NCI-H345 treated with DMSO at 0.1 percent for 48 hours (cell line): ENCODE data around the gene LIN7C.
"Not testable (repeated sequence)": the region's sequence is repeated elsewhere in the genome, so short reads cannot be mapped to it uniquely, and the experiment has no call there.

Experiments used
- DNase-seq: peaks from one replicate; lab custom pipeline; 2025; ENCODE audit not compliant: unreplicated experiment; lab: John Stamatoyannopoulos, UW

The LIN7C gene, protein sequence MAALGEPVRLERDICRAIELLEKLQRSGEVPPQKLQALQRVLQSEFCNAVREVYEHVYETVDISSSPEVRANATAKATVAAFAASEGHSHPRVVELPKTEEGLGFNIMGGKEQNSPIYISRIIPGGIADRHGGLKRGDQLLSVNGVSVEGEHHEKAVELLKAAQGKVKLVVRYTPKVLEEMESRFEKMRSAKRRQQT

DNA sequence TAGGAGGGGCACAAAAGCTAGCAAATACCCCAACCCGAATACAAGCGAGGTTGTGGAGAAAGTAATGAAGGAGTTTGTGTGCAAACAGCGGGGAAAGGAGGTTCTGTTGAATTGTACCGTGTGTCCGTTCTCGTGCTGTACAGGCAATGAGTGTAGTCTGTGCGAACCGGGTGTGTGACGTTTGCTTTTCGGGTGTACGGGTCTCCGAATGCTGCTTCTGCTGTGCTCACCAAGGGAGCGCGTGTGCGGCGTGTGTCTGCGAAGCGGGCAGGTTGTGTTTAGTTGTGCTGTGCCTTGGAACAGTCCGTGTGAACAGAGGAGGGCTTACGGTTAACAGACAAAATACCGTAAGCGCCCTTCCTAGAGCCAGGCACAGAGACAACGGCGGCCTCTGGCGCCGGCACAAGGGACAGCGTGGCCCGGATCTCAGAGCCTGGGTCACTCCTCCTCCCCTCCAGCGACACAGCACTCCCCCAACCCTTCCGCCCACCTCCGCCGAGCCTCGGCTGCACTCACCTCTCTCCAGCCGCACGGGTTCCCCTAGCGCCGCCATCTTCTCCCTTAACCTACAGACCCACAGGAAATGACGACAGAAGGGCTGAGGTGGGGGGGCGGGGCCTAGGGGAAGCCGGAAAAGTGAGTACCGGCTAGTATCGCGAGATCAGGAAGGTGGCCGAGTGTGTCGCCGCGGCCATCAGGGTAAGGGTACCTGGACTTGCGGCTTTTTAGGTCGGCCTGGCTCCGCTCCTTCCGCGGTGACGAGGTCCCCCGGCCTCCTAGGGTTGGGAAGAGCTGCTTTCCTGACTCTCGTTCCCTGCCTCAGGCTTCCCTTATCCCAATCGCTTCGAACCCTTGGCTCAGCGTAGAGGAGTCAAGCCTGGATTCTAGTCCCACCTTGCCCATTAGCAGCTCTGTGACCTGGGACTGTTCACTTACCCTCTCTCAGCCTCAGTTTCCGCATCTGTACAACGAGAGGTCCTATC is at the start of gene LIN7C:
Gene LIN7C, minus strand, starts transcription at position 570 of the 983 bp plus-strand sequence. Its CDS starts 17 bp downstream, at position 553.
- peak; percentile 84 for DNase-seq

DNA sequence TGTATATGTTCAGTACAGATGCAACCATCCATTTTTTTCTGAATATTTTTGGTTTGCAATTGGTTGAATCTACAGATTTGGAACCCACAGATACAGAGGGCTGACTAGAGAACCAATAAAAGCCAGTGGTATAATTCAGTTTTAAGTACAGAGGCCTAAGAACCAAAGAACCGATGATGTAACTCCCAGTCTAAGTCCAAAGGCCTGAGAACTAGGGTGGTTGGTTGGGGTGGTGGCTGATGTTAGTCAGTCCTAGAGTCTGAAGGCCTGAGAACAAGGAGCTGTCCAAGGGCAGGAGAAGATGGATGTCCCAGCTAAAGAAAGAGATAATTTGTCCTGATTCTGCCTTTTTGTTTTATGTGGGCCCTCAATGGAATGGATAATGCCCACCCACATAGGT is 48.7 kb upstream of the LIN7C start:
- DNase-seq, result no peak

DNA sequence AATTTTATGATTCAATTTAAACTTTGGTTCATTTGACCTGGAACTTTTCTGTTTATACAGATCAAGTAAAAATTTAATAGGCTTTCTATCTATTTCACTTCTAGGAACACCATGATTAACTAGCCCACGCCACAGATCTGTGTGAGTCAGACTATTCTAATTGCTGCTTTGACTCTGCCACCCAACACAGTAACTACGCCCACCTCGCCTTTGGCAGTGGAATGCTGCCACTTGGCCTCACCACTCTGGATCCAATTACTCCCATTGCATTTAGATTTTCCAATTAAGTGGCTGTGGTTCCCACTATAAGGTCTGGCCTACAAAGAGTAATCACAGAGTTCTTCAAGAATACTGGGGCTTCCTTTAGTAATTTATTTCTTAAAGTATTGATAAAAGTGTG is 46.6 kb upstream of the LIN7C start:
- no peak for DNase-seq

DNA sequence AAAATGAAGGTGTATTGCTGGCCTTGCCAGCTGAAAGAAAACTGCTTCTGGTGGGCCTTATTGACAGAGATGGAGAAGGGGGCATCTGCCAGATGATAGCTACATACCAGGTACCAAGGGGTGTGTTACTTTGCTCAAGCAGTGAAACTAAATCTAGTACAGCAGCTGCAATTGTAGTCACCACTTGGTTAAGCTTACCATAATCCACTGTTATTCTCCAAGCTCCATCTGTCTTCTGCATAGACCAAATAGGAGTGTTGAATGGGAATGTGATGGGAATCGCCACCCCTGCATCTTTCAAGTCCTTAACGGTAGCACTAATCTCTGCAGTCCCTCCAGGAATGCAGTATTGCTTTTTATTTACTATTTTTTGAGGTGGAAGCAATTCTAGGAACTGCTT is 45.8 kb upstream of the LIN7C start:
- no peak for DNase-seq

DNA sequence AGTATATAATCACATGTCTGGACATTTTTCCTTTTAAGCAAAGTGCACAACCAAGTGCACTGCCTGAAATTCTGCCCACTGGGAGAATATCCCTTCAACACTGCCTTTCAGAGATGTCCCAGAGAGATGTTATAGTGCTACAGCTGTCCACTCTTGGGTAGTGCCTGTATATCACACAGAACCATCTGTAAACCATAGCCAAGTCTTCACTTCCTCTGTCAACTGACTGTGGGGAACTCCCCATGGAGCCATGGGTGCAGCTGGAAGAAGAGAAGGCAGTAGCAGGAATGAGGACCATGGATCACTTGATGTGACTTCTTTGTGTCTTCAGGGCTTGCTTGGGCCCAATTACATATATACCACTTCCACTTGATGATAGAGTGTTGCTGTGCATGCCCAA is 44.6 kb upstream of the LIN7C start:
- no peak for DNase-seq

DNA sequence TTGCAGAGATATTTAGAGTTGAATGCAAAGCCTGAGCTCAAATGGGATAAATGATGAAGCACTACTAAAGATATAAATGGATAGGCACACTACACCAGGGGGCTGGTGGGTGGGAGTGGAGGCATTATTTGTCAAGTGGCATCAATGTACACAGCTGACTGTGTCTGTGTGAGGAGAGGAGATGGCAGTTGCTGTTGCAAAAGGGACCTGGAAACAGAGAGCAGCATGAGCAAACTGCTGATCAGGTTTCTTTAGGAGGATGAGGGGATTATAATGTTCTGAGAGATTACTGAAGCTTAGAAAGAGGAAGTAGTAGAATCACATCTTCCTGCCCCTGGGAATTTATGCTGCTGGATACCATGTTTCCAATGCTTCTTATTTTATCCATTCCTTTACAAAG is 39.4 kb upstream of the LIN7C start:
- DNase-seq, result peak; percentile 88

DNA sequence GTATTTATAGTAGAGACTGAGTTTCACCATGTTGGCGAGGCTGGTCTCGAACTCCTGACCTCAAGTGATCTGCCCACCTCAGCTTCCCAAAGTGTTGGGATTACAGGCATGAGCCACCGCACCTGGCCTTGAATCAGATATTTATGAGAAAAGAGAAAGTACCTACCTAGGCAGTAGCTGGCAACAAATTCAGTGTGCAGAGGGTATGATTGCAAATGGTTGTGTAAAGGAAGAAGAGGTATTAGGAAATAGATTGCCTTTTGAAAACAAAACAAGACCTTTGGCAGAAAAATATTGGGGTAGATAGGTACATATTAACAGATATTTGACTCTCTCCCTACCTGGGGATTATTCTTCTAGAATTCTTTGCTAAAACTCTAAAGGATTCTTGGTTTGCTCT is 38.5 kb upstream of the LIN7C start:
- no peak for DNase-seq

DNA sequence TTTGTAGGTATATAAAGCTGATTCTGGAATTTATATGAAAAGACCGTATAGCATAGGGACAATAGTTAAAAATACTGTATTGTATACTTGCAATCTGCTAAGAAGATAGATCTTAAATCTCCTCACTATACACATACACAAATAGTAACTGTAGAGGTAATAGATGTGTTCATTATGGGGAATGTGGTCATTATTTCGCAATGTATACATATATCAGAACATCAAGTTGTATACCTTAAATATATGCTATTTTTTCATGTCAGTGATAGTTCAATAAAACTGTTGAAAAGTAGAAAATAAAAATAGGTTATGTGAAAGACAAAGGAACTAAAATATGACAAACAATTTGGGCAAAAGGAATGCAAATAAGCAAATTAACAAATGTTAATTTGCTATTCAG is 35.2 kb upstream of the LIN7C start:
- DNase-seq, result no peak

DNA sequence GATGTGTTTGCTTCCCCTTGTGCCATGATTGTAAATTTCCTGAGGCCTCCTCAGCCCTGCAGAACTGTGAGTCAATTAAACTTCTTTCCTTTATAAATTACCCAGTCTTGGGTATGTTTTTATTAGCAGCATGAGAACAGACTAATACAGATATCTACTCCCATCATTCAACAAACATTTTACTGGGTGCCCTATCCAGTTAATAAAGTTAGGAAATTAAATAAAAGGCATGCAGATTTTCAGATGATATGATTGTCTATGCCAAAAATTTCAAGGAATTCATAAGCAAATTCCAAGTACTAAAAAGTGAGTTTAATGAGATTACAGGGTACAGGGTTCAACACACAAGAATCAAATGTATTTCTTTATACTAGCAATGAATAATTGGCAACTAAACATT is 33.5 kb upstream of the LIN7C start:
- DNase-seq, result no peak

DNA sequence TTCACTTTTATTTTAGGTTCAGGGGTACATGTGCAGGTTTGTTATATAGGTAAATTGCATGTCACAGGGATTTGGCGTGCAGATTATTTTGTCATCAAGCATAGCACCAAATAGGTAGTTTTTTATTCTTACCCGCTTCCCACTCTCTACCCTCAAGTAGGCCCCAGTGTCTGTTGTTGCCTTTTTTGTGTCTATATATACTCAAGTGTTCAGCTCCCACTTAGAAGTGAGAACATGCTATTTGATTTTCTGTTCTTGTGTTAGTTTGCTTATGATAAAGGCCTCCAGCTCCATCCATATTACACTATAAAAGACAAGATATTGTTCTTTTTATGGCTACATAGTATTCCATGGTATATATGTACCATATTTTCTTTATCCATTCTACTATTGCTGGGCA is 28.5 kb upstream of the LIN7C start:
- DNase-seq, result no peak

DNA sequence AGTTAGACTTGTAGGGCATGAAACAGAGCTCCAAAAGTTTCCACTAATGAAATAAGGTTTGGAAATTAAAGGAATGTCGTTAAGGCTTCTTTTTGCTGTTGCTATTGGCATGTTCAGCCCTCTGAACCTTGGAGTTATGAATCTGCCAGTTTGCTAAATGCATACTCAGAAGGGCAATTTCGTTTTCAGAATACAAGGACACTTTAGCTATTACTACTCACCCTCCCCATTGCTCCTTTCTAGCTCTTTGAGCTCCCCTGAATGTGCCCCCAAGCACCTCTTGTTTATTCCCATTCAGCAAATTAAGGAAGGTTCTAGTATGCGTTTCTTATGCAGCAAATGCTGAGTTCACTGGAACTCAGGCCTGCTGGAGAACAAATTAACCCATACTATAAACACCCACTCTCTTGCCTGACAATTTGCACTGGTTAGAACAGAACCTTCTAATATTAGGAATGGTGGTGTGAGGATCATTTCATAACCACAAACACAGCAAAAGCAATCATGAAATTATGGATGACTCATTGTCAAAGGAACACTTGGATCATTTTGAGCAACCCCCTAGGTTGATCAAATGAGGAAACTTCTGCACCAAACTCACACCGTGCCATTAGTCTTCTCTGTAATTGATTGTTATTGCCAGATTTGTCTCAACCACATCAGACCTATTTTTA is 26.2 kb upstream of the LIN7C start:
- no peak for DNase-seq

DNA sequence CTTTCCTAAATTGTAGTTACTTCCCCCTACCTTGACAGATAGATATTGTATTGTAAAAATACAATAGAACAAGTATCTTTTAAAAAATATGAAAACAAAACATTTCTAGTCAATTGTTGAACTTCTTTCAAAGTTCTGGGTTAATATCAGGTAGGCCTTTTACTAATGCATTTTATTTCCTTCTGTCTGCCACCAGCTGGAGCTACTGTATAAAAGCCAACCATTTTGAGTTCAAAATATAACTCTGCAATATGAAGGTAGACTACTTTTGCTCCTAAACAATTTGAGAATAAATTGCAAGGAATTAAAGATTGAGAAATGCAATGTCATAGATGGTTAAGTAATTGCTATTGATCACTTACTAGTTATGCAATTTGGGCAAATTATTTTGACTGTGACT is 22.1 kb upstream of the LIN7C start:
- no peak for DNase-seq

DNA sequence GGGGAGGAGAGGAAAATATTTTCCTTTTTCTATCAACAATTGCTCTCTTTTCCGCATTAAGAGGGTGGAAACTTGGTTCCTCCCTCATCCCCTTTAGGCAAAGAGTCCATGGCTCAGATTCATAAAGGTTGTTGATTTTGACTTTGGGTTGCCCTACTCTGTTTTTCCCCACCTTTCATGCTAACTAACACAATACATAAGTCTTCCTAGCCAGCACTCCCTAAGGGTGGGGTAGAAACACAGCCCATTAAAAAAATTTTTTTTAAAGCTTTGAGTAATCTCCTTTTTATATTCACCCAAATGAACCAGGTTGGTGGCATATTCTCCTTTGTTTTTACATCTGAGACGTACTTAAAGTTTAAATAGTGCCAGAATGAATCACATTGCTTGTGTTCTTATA is 20.0 kb upstream of the LIN7C start:
- DNase-seq, result no peak

DNA sequence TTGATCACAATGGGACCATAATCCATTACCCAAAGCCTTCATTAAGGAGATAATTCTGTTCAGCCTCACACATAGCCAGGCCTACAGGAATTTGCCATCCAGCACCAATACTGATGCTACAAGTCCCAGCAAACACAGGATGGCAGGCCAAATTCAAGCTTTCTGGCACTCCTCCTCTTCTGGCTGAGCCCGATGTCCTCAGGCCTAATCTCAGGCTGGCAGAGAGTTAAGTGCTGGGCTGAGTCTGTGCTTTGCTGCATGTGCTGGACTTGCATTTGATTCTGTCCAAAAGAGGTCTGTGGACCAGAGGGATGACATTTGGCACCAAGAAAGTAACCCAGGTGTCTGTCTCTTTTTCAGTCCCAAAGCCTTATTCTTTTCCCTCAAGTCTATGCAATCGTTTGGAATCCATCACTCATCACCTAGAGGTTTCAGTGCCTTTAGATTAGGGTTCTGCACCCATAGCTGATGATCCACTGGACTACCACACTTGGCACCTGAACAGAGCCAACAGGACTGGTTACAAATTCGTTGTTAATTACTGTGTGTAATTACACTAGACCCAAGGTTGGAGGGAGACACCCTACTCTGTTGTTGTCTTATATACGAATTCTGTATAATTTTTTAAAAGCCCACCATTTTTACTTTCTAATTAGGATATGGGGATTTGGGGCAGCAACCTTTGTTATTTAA is 19.4 kb upstream of the LIN7C start:
- no peak for DNase-seq

DNA sequence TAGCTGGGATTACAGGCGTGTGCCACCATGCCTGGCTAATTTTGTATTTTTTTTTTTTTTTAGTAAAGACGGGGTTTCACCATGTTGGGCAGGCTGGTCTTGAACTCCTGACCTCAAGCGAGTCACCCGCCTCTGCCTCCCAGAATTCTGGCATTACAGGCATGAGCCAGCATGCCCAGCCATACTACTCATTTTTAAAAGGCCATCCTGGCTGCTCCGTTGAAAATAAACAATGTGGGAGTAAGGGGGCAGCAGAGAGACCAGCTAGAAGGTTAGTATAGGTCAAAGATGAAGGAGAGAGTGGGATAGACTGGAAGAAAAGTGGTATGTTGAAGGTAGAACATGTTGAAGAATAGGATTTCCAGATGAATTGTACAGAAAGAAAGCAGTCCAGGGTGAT is 17.6 kb upstream of the LIN7C start:
- DNase-seq, result no peak

DNA sequence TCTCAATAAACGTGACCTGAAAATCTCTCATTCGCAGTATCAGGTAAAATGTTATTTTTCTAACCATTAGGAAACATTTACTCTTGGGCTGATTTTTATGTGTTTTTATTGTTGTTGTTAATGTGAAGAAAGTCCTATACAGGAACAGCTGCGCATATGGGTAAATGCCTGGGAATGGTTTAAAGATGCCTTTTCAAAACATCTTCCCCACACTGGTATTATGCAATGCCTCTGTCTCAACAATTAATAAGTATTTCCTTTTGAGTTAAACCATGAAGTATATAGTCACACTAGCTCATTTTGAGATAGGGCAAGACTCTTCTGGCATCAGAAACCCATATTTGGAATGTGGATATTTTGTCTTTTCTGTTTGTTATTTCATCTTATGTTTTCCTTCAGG is 13.7 kb upstream of the LIN7C start:
- DNase-seq, result no peak

DNA sequence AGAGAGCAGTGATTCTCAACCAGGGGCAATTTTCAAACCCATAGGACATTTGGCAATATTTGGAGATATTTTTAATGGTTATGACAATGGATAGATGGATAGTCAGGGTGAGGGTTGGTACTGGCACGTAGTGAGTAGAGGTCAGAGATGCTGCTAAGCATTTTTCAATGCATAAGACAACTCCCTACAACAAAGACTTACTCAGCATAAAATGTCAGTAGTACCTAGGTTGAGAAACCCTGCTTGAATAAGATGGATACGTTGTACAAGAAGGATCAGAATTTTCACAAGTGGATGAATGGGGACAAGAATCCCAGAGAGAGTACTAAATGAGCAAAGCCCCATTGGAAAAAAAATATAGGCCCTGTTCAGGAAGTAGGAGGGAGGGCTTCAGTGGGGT is 11.9 kb upstream of the LIN7C start:
- DNase-seq, result no peak

DNA sequence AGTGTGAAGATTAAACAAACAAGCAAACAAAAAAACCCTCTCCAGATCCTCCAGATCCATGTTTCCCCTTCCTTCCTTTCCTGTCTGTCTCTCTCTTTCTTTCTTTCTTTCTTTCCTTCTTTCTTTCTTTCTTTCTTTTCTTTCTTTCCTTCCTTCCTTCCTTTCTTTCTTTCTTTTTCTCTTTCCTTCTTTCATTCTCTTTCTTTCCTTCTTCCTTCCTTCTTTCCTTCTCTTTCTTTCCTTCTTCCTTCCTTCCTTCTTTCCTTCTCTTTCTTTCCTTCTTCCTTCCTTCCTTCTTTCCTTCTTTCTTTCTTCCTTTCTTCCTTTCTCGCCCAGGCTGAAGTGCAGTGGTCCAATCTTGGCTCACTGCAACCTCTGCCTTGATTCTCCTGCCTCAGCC is 10.9 kb upstream of the LIN7C start:
- not testable (repeated sequence) for DNase-seq

DNA sequence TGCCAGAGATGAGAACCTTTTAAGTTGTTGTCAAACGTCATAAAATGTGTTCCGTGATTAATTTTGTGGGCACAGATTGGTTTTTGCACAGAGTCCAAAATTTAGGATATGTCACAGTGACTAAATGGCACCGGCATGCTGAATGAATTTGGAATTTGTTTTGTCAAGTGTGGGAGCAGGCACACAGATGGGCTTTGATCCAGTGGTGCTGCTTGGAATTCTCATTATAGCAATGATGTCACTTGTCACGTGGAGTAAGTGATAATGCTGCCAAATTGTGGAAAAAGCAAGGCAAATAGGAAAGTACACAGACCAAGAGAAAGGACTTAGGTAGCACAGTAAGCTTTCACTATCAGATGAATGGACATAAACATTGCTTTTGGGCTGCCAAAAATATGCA is 8.0 kb upstream of the LIN7C start:
- DNase-seq, result no peak

DNA sequence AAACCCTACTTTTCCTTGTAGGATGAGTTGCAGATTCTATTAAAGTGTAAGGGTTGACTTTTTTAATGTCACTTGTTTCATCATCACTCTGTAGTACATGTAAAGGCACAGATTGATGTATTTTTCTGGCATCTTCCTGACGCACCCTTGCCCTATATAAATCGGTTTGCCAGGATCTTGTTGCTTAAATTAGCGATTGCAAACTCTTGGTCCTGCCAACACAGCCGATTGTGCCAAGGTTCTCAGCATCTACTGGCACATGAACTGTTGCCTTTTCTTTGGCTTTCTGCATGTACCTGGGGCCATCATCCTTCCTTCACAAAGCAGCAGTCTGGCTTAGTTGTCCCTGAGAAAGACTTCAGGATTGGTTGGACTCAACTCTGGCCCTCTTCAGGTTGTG is 7.5 kb upstream of the LIN7C start:
- no peak for DNase-seq

DNA sequence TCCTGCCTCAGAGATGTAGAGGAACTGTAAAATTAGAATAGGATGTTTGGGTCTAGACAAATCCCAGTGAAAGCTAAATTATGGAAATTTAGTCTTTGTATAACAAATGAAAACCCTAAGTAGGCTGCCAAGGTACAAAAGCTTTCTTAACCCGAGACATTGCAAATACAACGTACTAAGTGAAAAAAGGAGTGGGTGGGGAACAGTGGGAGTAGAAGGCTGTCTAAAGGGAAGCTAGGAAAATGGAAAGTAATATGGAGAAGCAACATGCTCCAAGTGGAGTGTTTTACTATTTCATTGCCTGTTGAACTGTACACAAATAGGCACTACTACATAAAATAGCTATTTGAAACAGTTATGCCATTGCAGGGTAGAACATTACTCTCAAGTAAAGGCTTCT is 6.8 kb upstream of the LIN7C start:
- DNase-seq, result no peak
